Measurements from ENCODE around the gene PTBP3.

DNA sequence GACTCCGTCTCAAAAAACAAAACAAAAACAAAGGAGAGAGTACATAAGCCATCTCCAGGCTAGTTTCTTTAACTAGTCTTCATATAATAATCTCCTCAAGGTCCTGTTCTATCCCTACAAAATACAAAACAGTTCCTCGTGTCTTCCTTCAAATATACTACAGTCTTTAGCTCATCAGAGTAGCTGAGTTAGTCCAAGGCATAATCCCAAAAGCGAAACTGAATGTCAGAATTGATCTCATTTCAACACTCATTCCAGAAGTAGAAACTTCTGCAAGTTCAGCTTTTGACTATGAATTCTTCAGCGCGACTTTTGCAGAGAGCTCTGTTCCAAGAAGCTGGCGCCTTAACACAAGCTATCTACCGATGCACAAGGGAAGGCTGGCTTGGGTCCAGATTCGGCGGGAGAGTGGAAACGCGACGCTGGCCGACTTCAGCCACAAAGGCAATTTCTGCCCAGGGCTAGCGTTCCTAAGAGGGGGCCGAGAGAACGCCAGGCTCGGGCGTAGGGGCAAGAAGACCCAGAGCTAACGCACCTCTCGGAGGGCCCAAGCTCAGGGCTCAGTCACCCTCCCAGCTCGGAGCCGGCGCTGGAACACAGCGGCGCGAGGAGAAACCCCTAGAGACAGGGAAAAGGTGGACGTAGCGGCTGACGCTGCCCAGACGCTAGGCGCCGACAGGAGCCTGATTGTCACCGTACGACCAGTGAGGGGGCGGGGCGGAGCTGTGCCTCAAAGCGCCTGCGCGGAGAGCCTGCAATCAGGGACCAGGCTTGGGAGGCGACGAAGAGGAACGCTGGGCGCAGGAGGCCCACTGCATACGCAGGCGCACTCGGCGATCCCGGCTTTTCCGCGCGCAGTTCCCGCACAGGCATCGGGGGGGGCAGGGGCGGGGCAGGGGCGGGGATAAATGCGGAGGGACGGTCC is 46.0 kb upstream of the PTBP3 start:
- TF ChIP-seq, protein P1, sequence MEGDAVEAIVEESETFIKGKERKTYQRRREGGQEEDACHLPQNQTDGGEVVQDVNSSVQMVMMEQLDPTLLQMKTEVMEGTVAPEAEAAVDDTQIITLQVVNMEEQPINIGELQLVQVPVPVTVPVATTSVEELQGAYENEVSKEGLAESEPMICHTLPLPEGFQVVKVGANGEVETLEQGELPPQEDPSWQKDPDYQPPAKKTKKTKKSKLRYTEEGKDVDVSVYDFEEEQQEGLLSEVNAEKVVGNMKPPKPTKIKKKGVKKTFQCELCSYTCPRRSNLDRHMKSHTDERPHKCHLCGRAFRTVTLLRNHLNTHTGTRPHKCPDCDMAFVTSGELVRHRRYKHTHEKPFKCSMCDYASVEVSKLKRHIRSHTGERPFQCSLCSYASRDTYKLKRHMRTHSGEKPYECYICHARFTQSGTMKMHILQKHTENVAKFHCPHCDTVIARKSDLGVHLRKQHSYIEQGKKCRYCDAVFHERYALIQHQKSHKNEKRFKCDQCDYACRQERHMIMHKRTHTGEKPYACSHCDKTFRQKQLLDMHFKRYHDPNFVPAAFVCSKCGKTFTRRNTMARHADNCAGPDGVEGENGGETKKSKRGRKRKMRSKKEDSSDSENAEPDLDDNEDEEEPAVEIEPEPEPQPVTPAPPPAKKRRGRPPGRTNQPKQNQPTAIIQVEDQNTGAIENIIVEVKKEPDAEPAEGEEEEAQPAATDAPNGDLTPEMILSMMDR (IDR thresholded peaks at IDR 0.05; ENCODE audit: low read depth, low read length), result no peak
- TF ChIP-seq MYC (IDR thresholded peaks at IDR 0.05; ENCODE audit: low read depth, low read length), result peak; percentile 25; the same call in 1 of the 2 replicates

Data from NB4 (cell line).